GM18505 (cell line): ENCODE data around the gene NEUROG1.
"Not testable (repeated sequence)": the region's sequence is repeated elsewhere in the genome, so short reads cannot be mapped to it uniquely, and the experiment has no call there.

Source experiments
- ATAC-seq: cut with Tn5 transposase; IDR thresholded peaks from one replicate; pipeline ENCODE4 v1.9.1; 2021; ENCODE audit not compliant: unreplicated experiment
- POLR2A ChIP-seq: IDR thresholded peaks from 4 replicates; pipeline ENCODE4 v1.6.1; 2011; ENCODE audit warnings: borderline replicate concordance; ENCODE audit not compliant: insufficient read depth, insufficient read length; ENCODE audit errors: extremely low read depth

The NEUROG1 gene

DNA sequence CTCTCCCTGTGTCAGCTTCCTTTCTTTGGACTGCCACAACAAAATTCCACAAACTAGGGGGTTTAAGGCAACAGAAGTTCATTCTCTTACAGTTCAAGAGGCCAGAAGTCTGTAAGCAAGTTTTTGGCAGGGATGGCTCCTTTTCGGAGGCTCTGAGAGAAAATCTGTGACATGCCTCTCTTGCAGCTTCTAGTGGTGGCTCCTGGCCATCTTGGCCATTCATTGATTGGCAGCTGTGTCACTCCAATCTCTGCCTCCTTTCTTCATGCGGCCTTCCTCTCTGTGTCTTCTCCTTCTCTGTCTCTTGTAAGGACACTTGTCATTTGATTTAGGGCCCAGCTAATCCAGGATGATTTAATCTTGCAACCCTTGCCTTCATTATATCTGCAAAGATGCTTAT is 2.0 kb upstream of the NEUROG1 start:
- no peak for ATAC-seq
- TF ChIP-seq POLR2A: no peak

DNA sequence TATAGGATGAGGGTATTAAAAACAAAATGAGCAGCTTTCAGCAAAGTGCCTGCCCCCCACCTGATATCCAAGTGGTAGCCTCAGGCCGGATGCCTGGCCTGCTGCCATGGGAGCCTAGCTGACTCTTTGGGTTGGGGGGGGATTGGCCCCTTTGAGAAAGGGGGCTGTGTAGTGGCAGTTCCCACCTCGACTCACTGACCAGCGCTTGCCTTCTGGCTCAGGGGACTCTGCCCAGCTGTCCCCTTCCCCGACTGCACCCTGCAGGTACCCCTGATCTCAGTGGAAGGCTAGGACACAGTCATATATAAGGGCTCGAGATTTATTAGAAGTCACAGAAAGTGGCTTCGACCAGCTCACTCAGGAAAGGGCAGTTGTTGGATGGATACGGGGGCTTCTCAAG is 1.5 kb upstream of the NEUROG1 start:
- TF ChIP-seq POLR2A: no peak
- no peak for ATAC-seq

DNA sequence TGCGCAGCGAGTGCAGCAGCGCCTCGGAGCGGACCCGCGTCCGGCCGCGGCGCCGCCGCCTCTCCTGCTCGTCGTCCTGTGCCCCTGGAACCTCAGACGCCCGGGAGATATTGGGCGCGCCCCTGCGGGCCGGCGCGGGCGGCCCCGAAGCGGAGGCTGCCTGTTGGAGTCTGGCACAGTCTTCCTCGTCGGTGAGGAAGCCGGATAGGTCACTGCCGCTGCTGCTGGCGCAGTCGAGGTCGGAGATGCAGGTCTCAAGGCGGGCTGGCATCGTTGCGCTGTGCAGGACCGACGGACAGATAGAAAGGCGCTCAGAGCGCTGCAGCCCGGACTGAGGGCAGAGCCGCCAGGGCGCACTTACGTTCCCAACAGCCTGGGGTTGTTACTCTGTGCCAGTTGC is 344 bp downstream of the NEUROG1 start:
- no peak for TF ChIP-seq POLR2A
- ATAC-seq: no peak

DNA sequence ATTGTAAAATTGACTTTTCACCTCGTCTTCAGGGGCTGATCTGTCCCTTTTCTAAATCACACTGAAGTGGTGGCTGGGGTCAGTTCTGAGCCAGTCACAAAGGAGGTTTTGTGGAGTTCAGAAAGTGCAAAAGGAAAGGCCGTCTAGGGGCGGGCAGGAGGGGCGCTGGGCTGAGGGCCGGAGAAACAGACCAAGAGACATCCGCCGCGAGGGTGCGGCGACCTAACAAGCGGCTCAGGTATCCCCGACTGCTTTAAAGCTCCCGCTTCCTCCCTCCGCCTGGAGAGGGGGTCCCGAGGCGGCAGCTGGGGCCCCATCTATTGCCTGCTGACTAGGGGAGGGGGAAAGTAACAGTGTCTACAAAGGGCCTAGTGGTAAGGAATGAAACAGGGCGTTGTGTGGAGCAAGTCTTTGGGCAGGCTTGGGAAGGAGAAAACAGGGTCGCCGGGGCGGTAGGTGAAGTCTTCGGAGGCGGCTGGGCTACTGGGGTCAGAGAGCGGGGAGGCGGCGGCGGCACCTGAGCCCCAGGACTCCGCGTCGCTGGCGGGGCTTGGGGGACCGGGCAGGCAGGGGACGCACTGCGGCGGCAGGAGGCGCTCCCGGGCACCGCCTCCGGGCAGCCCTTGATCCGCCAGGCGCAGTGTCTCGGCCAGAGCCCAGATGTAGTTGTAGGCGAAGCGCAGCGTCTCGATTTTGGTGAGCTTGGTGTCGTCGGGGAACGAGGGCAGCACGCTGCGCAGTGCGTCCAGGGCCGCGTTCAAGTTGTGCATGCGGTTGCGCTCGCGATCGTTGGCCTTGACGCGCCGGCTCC is 950 bp downstream of the NEUROG1 start:
- ATAC-seq: no peak
- no peak for TF ChIP-seq POLR2A

DNA sequence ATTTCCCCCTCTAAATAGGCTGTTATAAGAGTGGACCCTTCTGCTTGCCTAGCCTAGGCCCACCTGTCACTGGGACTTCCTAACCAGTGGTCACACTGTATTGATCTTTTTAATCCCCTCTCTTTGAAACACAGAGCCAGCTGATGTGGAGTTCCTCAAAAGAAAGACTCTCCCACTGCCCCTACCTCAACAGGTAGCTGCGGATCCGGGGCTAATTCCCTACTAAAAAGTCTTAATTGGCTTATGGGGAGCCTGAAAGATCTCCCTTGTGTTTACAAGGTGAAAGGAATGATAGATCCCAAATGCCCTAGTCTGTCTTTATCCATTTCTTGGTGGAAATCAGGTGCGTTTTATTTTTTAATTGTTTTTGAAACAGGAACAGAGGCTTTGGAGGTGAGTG is 2.0 kb downstream of the NEUROG1 start:
- ATAC-seq: no peak

DNA sequence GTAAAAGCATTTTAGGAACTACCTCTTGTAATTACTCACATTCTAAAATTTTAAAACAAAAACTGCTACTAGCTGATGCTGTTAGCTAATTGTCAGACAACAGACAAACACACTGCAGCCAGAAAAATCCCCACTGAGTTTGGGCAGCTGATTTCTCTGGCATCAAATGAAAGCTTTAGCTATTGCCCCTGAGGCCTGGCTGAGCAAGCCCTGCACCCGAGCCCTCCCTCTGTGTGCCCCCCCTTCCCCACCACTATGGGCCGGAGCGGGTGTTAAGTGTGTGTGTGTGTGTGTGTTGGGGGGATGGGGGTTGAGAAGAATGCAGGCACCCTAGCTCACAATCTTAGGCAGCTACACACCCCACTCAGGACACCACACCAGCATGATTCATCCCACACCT is 2.4 kb downstream of the NEUROG1 start:
- ATAC-seq: no peak
- TF ChIP-seq POLR2A: no peak

More for the DNA sequence above, 2.0 kb downstream of the NEUROG1 start:
- no peak for TF ChIP-seq POLR2A

DNA sequence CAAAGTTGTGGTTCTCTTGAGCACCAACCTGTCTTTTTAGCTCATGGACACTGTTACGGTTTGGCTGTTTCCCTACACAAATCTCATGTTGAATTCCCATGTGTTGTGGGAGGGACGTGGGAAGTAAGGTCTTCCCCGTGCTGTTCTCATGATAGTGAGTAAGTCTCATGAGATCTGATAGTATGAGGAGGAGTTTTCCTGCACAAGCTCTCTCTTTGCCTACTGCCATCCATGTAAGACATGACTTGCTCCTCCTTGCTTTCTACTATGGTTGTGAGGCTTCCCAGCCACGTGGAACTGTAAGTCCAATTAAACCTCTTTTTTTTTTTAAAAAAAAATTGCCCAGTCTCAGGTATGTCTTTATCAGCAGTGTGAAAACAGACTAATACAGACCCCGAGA is 6.2 kb downstream of the NEUROG1 start:
- ATAC-seq: not testable (repeated sequence)

DNA sequence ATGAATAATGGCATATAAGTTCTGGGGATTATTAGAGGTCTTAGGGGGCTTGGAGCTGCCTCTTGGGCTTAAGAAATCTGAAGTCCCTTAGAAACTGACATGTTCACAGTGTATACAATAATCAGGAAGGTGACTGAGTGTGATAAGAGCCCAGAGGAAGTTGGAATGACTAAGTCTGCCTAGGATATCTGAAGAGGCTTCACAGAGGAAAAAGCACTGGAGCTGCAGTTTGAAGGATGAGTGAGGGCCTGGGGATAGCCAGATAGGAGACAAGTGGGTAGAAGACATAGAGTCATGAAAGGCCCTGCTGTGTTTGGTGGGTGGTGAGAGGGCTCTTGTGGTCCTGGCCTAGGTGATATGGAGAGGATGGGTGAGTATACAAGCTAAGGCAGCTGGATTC is 8.8 kb downstream of the NEUROG1 start:
- ATAC-seq: no peak
- TF ChIP-seq POLR2A: no peak

DNA sequence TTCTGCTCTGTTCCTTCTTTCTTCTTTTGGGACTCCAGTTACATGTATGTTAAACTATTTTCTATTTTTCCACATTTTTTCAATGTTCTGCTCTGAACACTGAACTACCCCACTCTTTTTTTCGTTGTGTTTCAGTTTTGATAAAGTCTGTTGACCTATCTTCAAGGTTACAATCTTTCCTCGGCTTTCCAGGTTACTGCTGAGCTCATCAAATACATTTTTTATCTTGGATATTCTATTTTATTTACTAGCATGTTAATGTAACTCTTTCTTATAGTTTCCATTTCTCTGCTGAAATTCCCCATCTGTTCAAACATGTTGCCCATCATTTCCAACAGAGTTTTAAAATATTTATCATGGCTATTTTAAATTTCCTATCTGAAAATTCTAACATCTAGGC is 13.8 kb downstream of the NEUROG1 start:
- no peak for ATAC-seq
- TF ChIP-seq POLR2A: no peak

DNA sequence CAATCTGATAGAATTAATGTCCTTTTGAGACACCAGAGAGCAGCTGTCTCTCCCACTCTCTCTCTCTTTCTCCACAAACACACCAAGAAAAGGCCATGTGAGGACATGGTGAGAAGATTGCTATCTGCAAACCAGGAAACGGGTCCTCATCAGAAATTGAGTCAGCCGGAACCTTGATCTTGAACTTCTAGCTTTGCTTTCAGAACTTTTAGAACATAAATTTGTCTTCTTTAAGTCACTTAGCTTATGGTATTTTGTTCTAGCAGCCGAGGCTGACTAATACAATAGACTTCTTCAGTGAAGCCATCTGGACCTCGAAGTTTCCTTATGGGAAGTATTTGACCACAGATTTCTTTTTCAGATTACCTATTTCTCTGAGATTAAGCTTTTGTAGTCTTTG is 18.1 kb downstream of the NEUROG1 start:
- TF ChIP-seq POLR2A: no peak
- ATAC-seq: no peak

DNA sequence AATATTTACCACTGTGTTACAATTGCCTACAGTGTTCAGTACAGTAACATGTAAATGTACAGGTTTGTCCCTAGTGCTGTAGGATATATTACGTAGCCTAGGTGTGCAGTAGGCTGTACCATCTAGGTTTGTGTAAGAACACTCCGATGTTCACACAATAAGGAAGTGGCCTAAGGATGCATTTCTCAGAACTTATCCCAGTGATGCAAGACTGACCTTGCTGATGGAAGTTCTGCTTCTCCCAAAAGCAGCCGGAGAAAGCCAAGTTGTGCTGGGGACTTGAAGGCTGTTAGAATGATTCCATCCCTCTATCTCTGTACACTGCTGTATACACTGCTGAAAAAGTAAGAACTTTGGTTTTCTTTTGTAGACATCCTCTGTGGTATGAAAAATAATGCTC is 21.6 kb downstream of the NEUROG1 start:
- ATAC-seq: no peak
- TF ChIP-seq POLR2A: no peak

DNA sequence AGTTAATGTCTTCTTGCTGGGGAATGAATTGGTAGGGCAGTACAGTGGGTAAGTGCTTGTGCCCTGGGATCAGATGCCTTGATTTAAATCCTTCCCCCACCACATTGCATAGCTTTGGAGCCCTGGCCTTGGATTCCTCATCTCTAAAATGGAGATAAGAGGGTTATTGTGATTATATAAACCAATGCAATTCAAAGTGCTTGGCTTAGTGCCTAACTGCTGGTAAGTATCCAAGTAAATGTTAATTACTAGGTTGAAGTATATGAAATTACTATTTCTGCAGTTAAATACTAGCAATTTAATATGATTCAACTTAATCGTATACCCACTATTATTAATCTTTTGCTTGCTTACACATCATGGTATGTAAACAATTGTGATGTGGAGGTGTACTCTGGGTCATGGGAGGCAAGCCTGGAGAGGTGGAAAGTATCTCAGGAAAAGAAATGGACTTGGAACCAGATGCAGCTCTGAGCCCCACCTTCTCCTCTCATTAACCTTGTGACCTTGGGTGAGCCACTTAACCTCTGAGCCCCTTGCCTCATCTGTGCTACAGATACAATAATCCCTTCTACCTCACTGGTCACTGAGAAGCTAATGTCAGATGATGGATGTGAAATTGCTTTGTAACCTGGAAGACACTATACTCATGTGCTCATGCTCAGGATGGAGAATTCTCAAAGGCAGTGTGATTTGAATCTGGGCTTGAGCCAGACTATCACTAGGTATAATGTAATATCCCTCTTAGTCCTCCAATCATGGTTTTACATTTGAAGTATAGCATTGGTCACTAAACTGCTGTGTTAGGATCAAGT is 23.8 kb downstream of the NEUROG1 start:
- no peak for ATAC-seq
- no peak for TF ChIP-seq POLR2A

DNA sequence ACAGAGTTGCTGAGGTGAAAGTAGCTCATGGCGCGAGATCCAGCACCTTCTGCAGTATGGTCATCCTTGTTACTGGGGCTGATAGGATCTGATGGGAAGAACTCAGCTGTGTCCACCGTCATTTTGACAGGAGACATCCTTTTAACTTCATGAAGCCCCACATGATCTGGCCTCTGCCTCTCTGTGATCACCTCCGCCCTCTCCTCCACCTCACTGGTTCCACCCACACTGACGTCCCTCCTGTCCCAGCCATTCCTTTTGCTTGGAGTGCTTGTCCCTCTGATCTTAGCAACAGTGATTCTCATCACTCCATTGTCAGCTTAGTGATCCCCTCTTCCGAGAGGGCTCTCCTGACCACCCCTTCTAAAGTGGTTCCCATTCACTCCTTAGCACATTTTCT is 25.8 kb downstream of the NEUROG1 start:
- no peak for ATAC-seq
- TF ChIP-seq POLR2A: no peak

DNA sequence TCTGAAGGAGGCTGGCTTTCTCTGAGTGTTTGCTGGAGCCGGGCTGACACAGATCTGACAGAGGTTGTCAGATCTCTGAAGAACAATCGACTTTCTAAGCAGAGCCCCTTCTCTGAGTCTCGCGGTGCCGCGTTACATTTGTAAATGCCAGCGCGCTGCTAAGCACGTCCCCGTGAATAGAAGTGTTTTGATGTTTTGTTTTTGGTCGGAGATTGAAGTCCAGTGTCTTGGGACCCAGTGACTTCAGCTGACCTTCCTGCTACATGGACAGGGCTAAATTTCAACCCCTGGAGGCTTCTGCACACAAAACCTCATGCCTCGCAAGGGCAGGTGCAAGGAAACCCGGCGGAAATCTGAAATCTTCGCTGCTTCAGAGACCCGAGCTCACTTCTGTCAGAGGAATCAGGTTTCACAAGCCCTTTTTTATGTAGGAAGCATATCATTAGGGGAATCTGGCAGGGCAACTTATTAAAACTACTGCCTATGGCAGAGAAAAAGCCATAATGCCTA is 27.2 kb downstream of the NEUROG1 start:
- no peak for ATAC-seq
- TF ChIP-seq POLR2A: no peak
